HL-60 (cell line): Measurements from ENCODE around the gene CAMSAP2.

Source experiments
- DNase-seq, 2 experiments: peaks; one replicate each; pipeline ENCODE4 v3.0.0-alpha.2; 2010 to 2020; ENCODE audit warnings: low read depth in 1 of 2, low spot score in 1 of 2
- H3K27ac ChIP-seq: fragments of 250-450 bp; sonication (Bioruptor Pico); replicated peaks from 2 replicates; pipeline ENCODE4 v1.5.1; 2020; ENCODE audit warnings: mild to moderate bottlenecking, moderate library complexity
- H3K27me3 ChIP-seq: fragments of 250-450 bp; sonication (Bioruptor Pico); 2 replicates; pipeline ENCODE4 v1.5.1; 2021; ENCODE audit warnings: mild to moderate bottlenecking, moderate library complexity; ENCODE audit not compliant: insufficient read depth, poor library complexity, severe bottlenecking
- H3K4me3 ChIP-seq: replicated peaks from 2 replicates; pipeline ENCODE4 v1.5.1; 2011; ENCODE audit warnings: mild to moderate bottlenecking, control low read depth, low read length; ENCODE audit not compliant: insufficient read depth
- GABPA ChIP-seq: IDR thresholded peaks from 2 replicates; pipeline ENCODE4 v1.6.1; 2012; ENCODE audit warnings: low read depth
- POLR2AphosphoS5 ChIP-seq: IDR thresholded peaks from 2 replicates; pipeline ENCODE4 v1.6.1; 2012; ENCODE audit warnings: low read depth
- SPI1 ChIP-seq: IDR thresholded peaks from 2 replicates; pipeline ENCODE4 v1.6.1; 2012; ENCODE audit warnings: low read depth, mild to moderate bottlenecking, borderline replicate concordance
- TF ChIP-seq, protein P1 (sequence below): IDR thresholded peaks from 2 replicates; pipeline ENCODE4 v1.6.1; 2012; ENCODE audit warnings: low read depth; ENCODE audit not compliant: insufficient replicate concordance
- TF ChIP-seq, protein P2 (sequence below): IDR thresholded peaks from one replicate; pipeline ENCODE4 v1.5.1; 2011; ENCODE audit warnings: low read length, control low read depth, inconsistent platforms; ENCODE audit not compliant: insufficient read depth

CAMSAP2 gene

DNA sequence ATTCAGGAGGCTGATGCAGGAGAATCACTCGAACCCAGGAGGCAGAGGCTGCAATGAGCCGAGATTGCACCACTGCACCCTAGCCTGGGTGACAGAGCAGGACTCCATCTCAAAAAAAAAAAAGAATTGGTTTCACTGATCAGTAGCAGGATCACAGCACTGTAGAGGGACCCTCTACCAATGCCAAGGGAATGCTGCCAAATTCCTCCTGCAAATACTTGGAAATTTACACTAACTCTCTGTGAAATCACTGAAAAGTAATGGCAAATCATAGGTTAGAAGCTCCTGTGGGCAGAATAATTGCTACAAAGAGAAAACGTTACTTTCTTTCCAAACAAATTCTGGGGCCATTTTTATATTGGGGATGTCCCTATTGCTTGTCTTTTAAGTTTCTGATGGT is 127.4 kb downstream of the CAMSAP2 start:
- Histone ChIP-seq H3K27me3 (no peaks in the 10 kb centered on the region), H3K4me3 (no peak overlapping the region), H3K27ac (no peak overlapping the region)
- TF ChIP-seq, protein P1, sequence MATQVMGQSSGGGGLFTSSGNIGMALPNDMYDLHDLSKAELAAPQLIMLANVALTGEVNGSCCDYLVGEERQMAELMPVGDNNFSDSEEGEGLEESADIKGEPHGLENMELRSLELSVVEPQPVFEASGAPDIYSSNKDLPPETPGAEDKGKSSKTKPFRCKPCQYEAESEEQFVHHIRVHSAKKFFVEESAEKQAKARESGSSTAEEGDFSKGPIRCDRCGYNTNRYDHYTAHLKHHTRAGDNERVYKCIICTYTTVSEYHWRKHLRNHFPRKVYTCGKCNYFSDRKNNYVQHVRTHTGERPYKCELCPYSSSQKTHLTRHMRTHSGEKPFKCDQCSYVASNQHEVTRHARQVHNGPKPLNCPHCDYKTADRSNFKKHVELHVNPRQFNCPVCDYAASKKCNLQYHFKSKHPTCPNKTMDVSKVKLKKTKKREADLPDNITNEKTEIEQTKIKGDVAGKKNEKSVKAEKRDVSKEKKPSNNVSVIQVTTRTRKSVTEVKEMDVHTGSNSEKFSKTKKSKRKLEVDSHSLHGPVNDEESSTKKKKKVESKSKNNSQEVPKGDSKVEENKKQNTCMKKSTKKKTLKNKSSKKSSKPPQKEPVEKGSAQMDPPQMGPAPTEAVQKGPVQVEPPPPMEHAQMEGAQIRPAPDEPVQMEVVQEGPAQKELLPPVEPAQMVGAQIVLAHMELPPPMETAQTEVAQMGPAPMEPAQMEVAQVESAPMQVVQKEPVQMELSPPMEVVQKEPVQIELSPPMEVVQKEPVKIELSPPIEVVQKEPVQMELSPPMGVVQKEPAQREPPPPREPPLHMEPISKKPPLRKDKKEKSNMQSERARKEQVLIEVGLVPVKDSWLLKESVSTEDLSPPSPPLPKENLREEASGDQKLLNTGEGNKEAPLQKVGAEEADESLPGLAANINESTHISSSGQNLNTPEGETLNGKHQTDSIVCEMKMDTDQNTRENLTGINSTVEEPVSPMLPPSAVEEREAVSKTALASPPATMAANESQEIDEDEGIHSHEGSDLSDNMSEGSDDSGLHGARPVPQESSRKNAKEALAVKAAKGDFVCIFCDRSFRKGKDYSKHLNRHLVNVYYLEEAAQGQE = no peak
- TF ChIP-seq, protein P2, sequence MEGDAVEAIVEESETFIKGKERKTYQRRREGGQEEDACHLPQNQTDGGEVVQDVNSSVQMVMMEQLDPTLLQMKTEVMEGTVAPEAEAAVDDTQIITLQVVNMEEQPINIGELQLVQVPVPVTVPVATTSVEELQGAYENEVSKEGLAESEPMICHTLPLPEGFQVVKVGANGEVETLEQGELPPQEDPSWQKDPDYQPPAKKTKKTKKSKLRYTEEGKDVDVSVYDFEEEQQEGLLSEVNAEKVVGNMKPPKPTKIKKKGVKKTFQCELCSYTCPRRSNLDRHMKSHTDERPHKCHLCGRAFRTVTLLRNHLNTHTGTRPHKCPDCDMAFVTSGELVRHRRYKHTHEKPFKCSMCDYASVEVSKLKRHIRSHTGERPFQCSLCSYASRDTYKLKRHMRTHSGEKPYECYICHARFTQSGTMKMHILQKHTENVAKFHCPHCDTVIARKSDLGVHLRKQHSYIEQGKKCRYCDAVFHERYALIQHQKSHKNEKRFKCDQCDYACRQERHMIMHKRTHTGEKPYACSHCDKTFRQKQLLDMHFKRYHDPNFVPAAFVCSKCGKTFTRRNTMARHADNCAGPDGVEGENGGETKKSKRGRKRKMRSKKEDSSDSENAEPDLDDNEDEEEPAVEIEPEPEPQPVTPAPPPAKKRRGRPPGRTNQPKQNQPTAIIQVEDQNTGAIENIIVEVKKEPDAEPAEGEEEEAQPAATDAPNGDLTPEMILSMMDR = no peak
- no peak for TF ChIP-seq POLR2AphosphoS5
- no peak for TF ChIP-seq SPI1
- no peak for TF ChIP-seq GABPA
- no peak for DNase-seq

DNA sequence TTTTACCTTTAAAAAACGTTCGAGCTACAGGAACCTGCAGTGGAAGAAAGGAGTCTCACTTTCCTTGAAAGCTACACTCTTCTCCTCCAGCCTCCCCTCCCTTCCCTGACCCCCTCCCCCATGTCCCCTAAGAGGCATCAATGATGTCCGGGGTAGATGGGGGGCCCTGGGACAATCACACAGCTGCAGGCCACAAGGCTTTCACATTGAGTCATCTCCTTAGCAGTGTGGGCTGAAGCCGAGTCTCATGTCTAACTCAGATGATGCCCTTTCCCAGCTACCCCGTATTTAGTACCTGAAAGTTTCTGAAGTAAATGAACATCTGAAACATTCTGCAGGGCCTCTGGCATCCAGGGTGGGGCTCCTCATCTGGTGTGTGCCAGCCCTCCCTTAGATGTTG is 127.8 kb downstream of the CAMSAP2 start:
- TF ChIP-seq, protein P2 = no peak
- TF ChIP-seq, protein P1 = no peak
- no peak for TF ChIP-seq GABPA
- TF ChIP-seq SPI1 = no peak
- TF ChIP-seq POLR2AphosphoS5 = no peak
- Histone ChIP-seq H3K27me3 (no peaks in the 10 kb centered on the region), H3K27ac (no peak overlapping the region), H3K4me3 (no peak overlapping the region)
- no peak for DNase-seq

DNA sequence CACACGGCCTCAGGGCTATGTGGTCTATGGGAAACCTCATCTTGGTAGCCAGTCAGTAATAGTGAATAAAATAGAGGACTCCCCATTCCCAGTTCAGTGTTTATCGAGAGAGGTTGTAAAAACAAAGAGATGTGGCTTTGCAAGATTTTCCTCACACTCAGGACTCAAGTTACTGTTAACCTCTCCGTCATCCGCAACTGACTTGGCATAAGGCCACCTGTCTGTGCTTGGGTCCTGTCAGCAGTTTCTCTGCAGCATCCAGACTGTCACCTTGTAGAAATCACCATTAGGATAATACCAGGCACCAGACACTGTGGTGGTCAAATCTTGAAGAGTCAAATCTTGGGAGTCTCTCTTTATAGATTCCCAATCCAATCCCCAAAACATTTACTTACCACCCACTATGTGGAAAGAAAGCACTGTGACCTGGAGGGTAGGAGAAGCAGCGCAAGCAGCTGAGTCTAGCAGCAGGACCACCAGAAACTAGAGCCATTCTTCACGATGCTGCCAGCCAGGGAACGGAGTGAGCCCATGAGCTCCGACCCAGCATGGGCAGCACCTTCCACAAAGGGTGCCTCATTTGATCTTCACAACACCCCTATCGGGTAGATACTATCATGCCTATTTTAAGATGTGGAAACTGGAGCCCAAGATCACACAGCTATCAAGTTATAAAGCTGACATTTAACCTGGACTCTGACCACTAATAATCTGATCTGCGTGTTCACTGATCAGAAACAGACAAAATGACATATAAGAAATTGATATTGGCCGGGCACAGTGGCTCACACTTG is 128.5 kb downstream of the CAMSAP2 start:
- H3K27ac ChIP-seq = no peak overlapping the region
- no peak for DNase-seq

More for the DNA sequence above, 128.5 kb downstream of the CAMSAP2 start:
- TF ChIP-seq GABPA (no peak), POLR2AphosphoS5 (no peak), SPI1 (no peak)
- TF ChIP-seq, protein P2 = no peak
- TF ChIP-seq, protein P1 = no peak
- no peaks in the 10 kb centered on the region for H3K27me3 ChIP-seq
- no peak overlapping the region for H3K4me3 ChIP-seq
